ENCODE results near the gene HOXC12. TPM values are rescaled to one million over a fixed set of nuclear protein-coding genes. Genes with fewer than 3 reads are reported as not detected.

The HOXC12 gene
- total RNA-seq, 1 experiment from 2014 or later, result not detected

DNA sequence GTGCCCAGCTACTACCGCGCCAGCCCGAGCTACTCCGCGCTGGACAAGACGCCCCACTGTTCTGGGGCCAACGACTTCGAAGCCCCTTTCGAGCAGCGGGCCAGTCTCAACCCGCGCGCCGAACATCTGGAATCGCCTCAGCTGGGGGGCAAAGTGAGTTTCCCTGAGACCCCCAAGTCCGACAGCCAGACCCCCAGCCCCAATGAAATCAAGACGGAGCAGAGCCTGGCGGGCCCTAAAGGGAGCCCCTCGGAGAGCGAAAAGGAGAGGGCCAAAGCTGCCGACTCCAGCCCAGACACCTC is 30.9 kb downstream of the HOXC12 start:
- Mint-ChIP-seq H3K4me1 (peaks cover 39% of the 10 kb centered on the region), H3K4me3 (peak overlapping the region; percentile 52), H3K36me3 (no peaks in the 10 kb centered on the region), H3K27ac (no peak overlapping the region), H3K9me3 (no peaks in the 10 kb centered on the region), H3K27me3 (ENCODE audit: low read depth) (peaks cover 100% of the 10 kb centered on the region)
- TF ChIP-seq MXD4 (CRISPR knock-in tag; IDR thresholded peaks at IDR 0.05; ENCODE audit: borderline replicate concordance) (no peak), E2F5 (CRISPR knock-in tag; IDR thresholded peaks at IDR 0.05) (no peak), GTF2I (CRISPR knock-in tag; conservative IDR thresholded peaks at IDR 0.05) (no peak), NR2C2 (CRISPR knock-in tag; IDR thresholded peaks at IDR 0.05) (no peak), AR (CRISPR knock-in tag; IDR thresholded peaks at IDR 0.05) (no peak), ZBTB21 (CRISPR knock-in tag; IDR thresholded peaks at IDR 0.05; ENCODE audit: borderline replicate concordance) (no peak), PRDM15 (CRISPR knock-in tag; IDR thresholded peaks at IDR 0.05) (no peak), IRF2 (CRISPR knock-in tag; IDR thresholded peaks at IDR 0.05; ENCODE audit: borderline replicate concordance, low read depth) (no peak), GABPB1 (CRISPR knock-in tag; IDR thresholded peaks at IDR 0.05) (no peak), GRHL2 (CRISPR knock-in tag; IDR thresholded peaks at IDR 0.05; ENCODE audit: insufficient replicate concordance, severe bottlenecking) (no peak), ZNF396 (CRISPR knock-in tag; IDR thresholded peaks at IDR 0.05; ENCODE audit: borderline replicate concordance) (no peak), PRRX2 (CRISPR knock-in tag; IDR thresholded peaks at IDR 0.05) (no peak), NFYB (CRISPR knock-in tag; conservative IDR thresholded peaks at IDR 0.05; ENCODE audit: low read depth) (no peak), CBFB (CRISPR knock-in tag; IDR thresholded peaks at IDR 0.05; ENCODE audit: low read depth) (no peak), RORB (CRISPR knock-in tag; IDR thresholded peaks at IDR 0.05) (no peak), ZNF263 (CRISPR knock-in tag; IDR thresholded peaks at IDR 0.05; ENCODE audit: low read depth) (no peak)
- TF ChIP-seq, protein P1, sequence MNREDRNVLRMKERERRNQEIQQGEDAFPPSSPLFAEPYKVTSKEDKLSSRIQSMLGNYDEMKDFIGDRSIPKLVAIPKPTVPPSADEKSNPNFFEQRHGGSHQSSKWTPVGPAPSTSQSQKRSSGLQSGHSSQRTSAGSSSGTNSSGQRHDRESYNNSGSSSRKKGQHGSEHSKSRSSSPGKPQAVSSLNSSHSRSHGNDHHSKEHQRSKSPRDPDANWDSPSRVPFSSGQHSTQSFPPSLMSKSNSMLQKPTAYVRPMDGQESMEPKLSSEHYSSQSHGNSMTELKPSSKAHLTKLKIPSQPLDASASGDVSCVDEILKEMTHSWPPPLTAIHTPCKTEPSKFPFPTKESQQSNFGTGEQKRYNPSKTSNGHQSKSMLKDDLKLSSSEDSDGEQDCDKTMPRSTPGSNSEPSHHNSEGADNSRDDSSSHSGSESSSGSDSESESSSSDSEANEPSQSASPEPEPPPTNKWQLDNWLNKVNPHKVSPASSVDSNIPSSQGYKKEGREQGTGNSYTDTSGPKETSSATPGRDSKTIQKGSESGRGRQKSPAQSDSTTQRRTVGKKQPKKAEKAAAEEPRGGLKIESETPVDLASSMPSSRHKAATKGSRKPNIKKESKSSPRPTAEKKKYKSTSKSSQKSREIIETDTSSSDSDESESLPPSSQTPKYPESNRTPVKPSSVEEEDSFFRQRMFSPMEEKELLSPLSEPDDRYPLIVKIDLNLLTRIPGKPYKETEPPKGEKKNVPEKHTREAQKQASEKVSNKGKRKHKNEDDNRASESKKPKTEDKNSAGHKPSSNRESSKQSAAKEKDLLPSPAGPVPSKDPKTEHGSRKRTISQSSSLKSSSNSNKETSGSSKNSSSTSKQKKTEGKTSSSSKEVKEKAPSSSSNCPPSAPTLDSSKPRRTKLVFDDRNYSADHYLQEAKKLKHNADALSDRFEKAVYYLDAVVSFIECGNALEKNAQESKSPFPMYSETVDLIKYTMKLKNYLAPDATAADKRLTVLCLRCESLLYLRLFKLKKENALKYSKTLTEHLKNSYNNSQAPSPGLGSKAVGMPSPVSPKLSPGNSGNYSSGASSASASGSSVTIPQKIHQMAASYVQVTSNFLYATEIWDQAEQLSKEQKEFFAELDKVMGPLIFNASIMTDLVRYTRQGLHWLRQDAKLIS (CRISPR knock-in tag; IDR thresholded peaks at IDR 0.05; ENCODE audit: borderline replicate concordance), result no peak
- TF ChIP-seq, protein P2, sequence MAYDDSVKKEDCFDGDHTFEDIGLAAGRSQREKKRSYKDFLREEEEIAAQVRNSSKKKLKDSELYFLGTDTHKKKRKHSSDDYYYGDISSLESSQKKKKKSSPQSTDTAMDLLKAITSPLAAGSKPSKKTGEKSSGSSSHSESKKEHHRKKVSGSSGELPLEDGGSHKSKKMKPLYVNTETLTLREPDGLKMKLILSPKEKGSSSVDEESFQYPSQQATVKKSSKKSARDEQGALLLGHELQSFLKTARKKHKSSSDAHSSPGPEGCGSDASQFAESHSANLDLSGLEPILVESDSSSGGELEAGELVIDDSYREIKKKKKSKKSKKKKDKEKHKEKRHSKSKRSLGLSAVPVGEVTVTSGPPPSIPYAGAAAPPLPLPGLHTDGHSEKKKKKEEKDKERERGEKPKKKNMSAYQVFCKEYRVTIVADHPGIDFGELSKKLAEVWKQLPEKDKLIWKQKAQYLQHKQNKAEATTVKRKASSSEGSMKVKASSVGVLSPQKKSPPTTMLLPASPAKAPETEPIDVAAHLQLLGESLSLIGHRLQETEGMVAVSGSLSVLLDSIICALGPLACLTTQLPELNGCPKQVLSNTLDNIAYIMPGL (CRISPR knock-in tag; IDR thresholded peaks at IDR 0.05), result no peak
- TF ChIP-seq, protein P3, sequence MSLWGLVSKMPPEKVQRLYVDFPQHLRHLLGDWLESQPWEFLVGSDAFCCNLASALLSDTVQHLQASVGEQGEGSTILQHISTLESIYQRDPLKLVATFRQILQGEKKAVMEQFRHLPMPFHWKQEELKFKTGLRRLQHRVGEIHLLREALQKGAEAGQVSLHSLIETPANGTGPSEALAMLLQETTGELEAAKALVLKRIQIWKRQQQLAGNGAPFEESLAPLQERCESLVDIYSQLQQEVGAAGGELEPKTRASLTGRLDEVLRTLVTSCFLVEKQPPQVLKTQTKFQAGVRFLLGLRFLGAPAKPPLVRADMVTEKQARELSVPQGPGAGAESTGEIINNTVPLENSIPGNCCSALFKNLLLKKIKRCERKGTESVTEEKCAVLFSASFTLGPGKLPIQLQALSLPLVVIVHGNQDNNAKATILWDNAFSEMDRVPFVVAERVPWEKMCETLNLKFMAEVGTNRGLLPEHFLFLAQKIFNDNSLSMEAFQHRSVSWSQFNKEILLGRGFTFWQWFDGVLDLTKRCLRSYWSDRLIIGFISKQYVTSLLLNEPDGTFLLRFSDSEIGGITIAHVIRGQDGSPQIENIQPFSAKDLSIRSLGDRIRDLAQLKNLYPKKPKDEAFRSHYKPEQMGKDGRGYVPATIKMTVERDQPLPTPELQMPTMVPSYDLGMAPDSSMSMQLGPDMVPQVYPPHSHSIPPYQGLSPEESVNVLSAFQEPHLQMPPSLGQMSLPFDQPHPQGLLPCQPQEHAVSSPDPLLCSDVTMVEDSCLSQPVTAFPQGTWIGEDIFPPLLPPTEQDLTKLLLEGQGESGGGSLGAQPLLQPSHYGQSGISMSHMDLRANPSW (CRISPR knock-in tag; conservative IDR thresholded peaks at IDR 0.05; ENCODE audit: low read depth), result no peak
- TF ChIP-seq, protein P4, sequence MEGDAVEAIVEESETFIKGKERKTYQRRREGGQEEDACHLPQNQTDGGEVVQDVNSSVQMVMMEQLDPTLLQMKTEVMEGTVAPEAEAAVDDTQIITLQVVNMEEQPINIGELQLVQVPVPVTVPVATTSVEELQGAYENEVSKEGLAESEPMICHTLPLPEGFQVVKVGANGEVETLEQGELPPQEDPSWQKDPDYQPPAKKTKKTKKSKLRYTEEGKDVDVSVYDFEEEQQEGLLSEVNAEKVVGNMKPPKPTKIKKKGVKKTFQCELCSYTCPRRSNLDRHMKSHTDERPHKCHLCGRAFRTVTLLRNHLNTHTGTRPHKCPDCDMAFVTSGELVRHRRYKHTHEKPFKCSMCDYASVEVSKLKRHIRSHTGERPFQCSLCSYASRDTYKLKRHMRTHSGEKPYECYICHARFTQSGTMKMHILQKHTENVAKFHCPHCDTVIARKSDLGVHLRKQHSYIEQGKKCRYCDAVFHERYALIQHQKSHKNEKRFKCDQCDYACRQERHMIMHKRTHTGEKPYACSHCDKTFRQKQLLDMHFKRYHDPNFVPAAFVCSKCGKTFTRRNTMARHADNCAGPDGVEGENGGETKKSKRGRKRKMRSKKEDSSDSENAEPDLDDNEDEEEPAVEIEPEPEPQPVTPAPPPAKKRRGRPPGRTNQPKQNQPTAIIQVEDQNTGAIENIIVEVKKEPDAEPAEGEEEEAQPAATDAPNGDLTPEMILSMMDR (IDR thresholded peaks at IDR 0.05), result no peak
- ChIA-PET POLR2A (interaction anchor here (0.9 kb wide), 1 partner anchor 32 kb away, joined by 3 read pairs; no protein-coding TSS in a partner anchor), CTCF (interaction anchor here (0.9 to 5.1 kb wide), 16 partner anchors 9 to 257 kb away, joined by 3 to 43 read pairs (median 10); partner anchors contain the start of genes HOXC5, HOXC8 and HOXC9)
- no peak for DNase-seq (ENCODE audit: low spot score)
- ATAC-seq, result no peak

All from WTC11 (cell line).